ENCODE data around the gene TGM3.

The TGM3 gene

DNA sequence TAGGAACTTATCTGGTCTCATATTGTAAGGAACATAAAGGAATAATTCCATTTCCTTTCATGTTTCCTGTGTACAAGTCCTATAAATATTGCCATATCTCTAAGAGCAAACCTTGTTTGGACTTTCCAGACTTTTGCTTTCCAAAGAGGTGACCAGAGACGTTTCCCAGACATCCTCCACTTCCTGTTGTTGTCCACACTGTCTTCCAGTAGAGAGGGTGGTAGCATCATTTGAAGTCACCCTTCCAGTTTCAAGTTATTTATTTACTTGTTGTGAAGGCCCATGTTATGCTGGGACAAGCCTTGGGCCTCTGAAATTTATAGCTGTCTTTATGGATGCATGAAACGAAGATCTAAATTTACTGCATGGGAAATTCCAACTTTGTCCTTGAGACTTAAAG lies 10.6 kb upstream of the TGM3 start:
- DNase-seq = no peak

DNA sequence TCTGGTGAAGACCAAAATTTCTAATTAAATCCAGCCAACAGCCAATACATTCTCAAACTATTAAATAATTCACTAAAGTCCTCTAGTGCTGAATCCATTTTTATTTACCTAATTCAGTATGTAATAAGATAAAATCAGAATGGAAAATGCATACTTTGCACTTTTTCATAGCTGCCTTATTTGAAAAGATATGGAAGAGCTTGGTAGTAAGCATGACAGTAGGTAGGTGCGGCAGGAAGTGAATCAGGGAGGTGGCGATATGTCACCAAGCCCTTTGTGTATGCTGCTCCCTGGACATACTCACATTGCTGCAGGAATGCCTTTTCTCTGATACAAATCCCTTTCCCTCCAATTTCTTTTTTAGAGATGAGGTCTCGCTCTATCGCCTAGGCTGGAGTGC lies 10.2 kb upstream of the TGM3 start:
- no peak for DNase-seq

DNA sequence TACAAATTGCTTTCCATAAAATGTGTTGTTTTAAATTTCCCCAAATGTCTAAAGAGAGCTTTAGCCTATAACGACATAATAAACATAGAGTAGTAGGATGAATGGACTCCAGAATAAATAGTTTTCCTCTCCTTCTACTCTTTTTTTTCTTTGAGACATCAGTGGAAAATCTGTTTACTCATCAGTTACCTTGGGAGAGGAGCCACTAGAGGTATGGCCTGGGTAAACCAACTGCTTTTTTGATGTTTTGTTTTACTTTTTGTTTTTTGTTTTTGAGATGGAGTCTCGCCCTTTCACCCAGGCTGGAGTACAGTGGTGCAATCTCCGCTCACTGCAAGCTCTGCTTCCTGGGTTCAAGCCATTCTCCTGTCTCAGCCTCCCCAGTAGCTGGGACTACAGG lies 8.3 kb upstream of the TGM3 start:
- DNase-seq = no peak

DNA sequence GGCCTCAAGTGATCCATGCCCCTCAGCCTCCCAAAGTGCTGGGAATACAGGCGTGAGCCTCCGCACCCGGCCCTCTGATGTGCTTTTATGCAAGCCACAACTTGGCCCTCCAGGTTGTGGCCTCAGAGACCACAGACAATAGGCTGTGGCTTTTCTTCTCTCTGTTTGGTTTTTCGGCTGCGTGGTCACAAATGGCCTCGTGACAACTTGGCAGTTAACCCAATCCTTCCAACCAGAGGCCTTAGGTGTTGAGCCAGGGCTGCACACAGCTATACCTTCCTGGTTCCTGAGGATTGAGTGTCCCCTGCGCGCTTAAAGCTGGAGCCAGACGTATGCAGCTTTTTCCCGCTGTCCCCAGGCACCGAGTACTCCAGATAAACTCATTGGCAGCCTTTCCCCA lies 6.3 kb upstream of the TGM3 start:
- peak; percentile 24 for DNase-seq

GRCh38 chr20:2290486-2290885 lies 5.3 kb upstream of the TGM3 start:
- no peak for DNase-seq

DNA sequence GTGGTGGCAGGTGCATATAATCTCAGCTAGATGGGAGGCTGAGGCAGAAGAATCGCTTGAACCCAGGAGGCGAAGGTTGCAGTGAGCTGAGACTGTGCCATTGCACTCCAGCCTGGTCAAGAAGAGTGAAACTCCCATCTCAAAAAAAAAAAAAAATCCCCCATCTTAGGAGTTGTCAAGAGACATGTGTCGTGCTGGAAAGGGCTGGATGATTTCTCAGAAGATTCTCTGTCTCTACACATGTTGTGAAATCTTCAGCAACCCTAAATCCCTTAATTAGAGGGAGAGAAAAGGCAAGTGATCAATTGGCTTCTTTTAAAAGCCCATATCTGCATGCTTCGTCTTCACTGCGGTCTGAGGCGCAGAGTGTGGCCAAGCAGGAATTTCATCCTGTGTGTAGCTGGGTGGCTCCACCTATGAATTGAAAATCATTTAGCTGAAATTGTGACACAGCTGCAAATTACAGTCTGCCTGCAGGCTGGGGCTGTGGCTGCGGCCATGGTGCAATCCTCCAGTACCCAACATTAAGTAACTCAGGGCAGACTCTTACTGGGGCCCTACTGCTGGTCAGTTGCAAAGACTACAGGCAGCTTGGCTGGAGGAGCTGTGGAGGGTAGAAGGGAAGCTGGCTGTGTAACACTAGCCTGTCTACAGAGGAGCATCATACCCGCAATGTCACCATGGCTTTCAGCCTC lies 3.2 kb upstream of the TGM3 start:
- no peak for DNase-seq

DNA sequence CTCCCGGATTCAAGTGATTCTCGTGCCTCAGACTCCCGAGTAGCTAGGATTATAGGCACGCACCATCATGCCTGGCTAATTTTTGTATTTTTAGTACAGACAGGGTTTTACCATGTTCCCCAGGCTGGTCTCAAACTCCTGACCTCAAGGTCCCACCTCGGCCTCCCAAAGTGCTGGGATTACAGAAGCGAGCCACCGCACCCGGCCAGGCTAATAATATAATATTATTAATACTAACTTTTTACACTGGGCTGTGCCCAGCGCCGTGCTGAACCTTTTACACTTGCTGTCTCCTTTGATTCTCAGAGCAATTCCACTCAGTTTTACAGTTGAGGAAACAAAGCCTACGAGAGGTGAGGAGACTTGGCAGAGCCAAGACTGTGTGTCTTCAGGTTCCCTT lies 2.3 kb upstream of the TGM3 start:
- no peak for DNase-seq

GRCh38 chr20:2293971-2294370 lies 1.8 kb upstream of the TGM3 start:
- no peak for DNase-seq

DNA sequence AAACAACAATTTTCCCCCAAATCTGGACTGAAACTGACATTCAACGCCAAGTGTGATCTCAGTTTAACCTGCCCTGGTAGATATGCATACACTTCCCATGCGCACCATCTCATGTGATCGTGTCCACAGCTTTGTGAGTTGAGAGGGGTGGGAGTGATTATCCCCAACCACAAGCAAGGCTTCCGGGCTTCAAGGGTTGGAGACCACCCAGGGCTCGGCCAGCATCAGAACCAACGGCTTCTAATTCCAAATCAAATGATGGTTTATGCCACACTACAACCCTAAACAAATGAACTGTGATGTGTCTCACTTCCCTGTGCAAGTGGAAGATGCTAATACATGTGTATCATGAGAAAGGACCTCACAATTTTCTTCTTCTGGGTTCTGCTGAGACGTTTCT lies 515 bp upstream of the TGM3 start:
- no peak for DNase-seq

GRCh38 chr20:2296524-2297356 lies 939 bp downstream of the TGM3 start:
- DNase-seq = no peak

- DNase-seq = no peak
Measured at GRCh38 chr20:2297357-2297728, 1.5 kb downstream of the TGM3 start.

DNA sequence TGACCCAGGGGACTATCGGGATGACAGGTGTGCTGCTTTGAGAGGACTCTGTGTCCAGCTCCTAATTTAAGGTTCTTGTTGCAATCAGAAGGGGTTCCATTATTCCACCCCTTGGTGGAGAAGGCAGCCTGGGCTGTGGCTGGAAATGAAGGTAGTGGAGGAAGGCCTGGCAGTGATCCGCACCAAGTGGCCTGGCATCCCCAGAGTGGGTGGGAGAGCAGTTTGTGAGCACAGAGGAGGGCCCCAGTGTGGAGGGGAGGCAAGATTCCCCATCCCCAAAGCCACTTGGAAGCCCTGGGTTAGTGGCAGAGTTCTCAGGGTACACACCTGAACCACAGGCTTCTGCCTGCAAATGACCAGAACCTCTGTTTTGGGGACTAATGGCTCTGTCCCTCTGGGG lies 2.3 kb downstream of the TGM3 start:
- DNase-seq = no peak

GRCh38 chr20:2298701-2299100 lies 2.9 kb downstream of the TGM3 start:
- no peak for DNase-seq

- DNase-seq = peak; percentile 31
Measured at GRCh38 chr20:2299301-2299700, 3.5 kb downstream of the TGM3 start.

- DNase-seq = no peak
Measured at GRCh38 chr20:2300002-2300401, 4.2 kb downstream of the TGM3 start.

GRCh38 chr20:2300420-2300819 lies 4.6 kb downstream of the TGM3 start:
- peak; percentile 67 for DNase-seq

DNA sequence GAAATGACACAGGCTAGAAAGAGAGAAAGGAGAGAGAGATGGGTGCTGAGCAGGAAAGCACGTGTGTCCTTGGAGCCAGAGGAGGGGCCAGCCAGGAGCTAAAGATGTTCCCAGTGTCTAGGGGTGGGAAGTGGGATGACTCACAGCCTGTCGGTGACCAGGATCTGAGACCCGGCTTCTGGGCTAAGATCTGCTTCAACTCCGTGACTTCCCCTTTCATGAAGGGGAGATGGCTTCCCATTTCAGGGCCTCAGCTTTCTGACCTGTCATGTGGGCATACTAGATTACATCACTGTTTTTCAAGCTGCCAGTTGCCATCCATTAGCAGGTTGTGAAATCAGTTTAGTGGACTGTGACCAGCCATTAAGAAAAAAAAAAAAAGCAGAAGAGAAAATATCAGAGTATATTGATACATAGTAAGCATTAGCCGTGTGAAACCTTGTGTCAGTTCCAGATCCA lies 5.4 kb downstream of the TGM3 start:
- peak; percentile 97 for DNase-seq

DNA sequence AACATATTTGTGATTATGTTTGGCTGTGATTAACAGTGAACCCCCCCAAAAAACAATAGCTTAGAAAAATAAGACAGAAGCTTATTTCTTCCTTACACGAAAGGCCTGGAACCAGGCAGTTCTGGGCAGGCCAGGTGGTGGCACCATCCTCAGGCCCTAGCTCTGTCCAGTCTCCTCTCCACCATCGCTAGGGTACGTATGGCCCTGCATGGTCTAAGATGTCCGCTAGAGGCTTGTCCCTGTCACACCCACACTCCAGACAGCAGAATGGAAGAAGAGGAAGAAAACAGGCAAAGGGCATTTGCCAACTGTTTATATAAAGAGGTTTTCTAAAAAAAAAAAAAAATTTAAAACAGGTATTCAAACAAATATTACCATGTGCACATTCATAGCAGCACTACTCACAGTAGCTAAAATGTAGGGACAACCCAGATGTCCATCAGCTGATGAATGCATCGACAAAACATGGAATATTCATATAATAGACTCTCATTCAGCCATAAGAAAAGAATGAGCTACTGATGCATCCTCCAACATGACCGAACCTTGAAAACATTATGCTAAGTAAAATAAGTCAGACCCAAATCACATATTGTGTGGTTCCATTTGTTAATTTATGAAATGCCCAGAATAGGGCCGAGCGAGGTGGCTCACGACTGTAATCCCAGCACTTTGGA lies 6.7 kb downstream of the TGM3 start:
- peak; percentile 13 for DNase-seq

GRCh38 chr20:2303673-2304072 lies 7.9 kb downstream of the TGM3 start:
- DNase-seq = no peak

- DNase-seq = no peak
Measured at GRCh38 chr20:2304180-2304579, 8.4 kb downstream of the TGM3 start.

GRCh38 chr20:2305029-2305428 lies 9.2 kb downstream of the TGM3 start:
- no peak for DNase-seq

GRCh38 chr20:2305479-2305878 lies 9.7 kb downstream of the TGM3 start:
- DNase-seq = no peak

DNA sequence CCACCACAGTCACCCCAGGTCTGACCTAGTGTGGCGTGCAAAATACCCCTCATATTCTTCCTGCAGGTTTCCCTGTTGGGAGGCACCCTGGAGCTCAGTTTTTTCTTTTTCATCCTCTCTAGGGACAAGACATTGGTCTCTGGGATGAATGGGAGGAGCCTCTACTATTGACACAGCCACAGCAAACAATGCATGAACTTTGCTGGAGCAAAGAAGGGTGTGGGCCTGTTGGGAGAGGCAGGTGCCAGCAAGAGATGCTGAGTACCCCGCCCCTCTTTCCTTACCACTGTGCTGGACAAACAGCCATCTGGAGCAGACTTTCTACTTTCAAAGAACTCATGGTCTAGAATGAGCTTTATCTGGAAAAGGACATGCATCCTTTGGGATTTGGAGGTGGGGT lies 10.1 kb downstream of the TGM3 start:
- no peak for DNase-seq

GRCh38 chr20:2307136-2307535 lies 11.3 kb downstream of the TGM3 start:
- no peak for DNase-seq

Measured in OCI-M1 (cell line).